Fibroblast of skin of scalp (primary cell): ENCODE results near the gene EDN3.

Source experiments
- DNase-seq: peaks from one replicate; pipeline ENCODE4 v3.0.0-alpha.2; 2013

Gene EDN3

DNA sequence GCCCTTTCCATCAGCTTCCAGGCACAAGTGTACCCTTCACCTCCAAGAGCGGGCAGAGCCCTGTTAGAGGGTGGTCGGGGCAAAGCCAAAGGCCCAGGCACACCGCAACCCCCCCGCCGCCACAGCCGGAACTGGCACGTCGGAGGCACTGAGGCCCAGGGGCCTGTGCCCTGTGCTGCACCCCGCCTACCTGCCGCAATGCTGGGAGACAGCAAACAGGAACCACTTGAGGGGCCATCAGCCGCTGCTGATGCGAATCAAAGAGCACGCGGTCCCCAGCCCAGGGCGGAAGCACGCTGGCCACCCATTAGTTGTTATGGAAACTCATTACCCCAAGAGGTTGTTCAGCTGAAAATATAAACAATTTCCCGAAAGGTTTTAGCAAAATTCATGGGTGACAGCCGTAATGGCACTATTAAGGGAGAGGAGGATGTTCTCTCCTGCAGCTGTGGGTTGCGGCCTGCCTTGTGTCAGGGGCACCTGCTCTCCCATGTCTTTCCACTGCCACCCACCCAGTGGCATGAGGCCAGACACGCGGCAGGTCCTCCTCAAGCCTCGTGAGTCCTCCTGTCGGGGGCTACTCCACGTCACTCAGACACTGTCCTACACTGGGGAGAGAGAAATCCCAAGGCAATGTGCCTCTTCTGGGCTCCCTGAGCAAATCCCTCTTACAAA is 65.3 kb downstream of the EDN3 start:
- DNase-seq, result no peak

DNA sequence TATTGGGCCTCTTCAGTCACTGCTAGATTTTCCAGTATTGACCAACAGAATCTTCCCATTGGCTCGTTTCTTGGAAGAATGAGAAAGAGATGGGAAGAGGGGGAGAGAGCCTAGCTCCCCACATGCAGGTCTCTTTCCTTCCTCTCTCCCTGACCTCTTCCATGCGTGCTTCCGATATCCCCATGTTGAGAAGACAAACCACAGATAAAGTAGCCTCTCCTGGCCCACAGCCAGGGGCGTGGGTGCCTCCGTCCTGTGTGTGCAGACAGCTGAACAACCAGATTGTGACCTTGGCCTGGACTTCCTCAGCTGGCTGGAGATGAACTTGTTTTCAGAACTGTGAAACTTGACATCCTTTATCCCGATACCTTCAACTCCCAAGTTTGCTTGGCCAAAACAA is 71.0 kb downstream of the EDN3 start:
- no peak for DNase-seq

DNA sequence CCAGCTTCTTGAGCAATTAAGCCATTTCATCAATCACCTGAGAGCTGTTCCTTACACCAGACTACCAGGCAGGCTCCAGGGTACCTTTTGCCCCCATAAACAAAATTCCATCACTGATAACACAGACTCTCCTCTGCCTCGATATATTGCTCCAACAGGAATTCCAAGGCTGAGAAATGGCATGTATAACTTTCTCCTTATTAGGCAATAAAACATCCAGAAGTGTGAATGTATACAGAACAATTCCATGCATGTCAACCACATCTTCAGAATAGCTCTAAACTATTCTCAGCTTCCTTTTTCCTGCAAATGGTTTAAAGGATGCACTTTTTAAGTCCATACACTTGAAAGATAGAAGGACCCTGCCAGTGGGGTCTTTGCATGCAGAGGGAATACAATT is 73.8 kb downstream of the EDN3 start:
- DNase-seq, result peak; percentile 88

DNA sequence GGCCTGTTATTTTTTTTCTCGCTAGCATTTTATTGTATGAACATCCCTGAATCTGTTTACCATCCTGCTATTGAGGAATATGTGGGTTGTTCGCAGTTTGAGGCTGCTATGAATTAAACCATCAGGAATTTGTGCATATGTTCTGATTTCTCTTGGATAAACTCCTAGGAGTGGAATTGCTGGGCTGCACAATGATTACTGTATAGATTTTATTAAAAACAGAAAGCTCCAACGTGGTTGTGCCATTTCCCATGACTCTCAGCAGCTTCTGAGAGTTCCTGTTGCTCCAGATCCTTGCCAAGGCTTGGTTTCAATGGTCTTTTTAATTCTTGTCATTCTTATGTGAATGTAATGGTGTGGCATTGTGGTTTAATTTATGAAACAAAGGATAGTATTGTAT is 75.1 kb downstream of the EDN3 start:
- peak; percentile 79 for DNase-seq
